Body of pancreas (tissue), 4 donors: ENCODE measurements around the gene FREM1.

Experiments
- CTCF ChIP-seq, 7 experiments: fragments of 450-650 bp in 4 of 7; fragments of 200-600 bp in 3 of 7; sonication (generic) in 3 of 7; IDR thresholded peaks; one replicate each; pipeline ENCODE4 v1.5.1; 2016 to 2019; ENCODE audit warnings: antibody characterized with exemption in 7 of 7
- POLR2A ChIP-seq, 3 donors: fragments of 450-650 bp; IDR thresholded peaks; one replicate each; pipeline ENCODE4 v1.6.1; 2016; ENCODE audit warnings: antibody characterized with exemption in 3 of 3, mild to moderate bottlenecking in 2 of 3

- TF ChIP-seq POLR2A (IDR thresholded peaks at IDR 0.05) (no peak), CTCF (IDR thresholded peaks at IDR 0.05) (no peak)
These were observed 81.0 kb downstream of the FREM1 start for GRCh38 chr9:14829204-14829603.
